NK-92 (cell line): ENCODE results near the gene WNT8B.

Experiments
- DNase-seq: peaks from one replicate; lab custom pipeline; 2025; ENCODE audit not compliant: unreplicated experiment; lab: John Stamatoyannopoulos, UW

The WNT8B gene

DNA sequence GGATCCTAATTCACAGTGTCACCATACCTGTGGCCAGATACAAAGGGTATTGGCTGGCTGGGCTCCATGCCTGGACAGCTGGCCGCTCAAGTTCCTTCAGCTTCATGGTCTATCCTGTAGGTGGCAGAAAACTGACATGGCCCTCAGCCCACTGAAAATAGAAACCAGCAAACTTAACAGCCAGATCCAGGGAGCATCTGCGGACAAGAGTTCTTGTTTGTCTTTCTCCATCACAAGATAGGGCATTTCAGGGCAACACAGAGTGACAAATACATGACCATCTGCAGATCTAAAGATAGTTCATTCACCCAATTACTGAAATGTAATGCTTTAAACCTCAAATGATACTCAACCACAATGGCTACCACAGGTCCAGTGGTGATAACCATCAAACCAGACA lies 54.0 kb downstream of the WNT8B start:
- no peak for DNase-seq

DNA sequence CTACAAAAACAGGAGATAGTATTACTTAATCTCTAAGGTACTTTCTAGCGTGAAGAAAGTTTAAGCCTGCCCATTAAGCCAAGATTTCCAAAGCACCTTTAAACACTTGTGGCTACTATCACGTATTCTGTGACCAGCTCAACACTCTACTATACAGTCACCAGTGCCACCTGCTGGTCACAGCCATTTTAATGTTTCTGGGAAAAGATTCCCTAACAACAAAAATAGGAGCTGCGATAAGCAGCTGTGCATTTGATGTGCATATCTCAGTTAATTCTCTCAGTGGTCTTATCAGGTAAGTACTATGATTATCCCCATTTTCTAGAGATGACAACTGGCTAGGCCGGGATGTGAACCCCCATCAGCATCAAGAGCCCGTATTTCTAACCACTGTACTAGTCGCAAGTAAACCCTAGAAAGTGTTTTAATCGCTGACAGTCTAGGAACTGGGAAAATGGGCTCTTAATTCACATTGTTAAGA lies 56.0 kb downstream of the WNT8B start:
- no peak for DNase-seq

DNA sequence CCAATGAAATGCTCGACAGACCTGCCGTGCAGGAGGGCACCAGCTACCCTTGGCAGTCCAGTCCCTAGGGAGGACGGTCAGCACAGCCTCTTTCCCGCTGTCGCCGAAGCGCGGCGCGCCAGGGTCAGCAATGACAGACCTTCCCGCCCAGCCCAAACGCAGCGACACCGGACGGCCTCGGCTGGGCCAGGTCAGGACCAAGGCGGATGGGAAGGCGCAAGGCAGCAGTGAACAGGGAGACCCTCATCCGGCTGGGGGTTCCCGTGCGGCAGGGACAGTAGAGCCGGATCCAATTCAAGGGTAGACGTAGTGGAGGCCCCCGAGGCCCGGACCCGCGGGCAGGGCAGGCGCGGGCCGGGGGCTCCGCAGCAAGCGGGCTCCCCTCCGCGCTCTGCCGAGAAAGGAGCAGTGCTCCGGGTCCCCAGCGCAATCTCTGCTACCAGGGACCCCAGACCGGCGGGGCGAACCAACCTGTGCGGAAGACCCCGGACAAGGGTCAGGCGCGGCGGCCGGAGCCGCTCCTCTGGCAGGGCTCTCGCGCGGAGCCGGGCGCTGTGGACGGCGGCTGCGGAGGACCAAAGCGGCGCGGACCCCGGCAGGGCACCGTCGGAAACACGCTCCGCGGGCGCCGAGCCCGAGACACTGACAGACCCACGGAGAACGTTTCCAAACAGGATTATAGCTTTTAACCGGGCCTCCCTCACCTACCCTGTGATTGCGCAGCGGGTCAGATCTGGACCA lies 56.7 kb downstream of the WNT8B start, which contains the start of gene SEC31B:
SEC31B (minus strand) TSS at position 551 of the 741 bp plus-strand sequence. CDS start 2,909 bp downstream, outside the sequence.
- DNase-seq, result no peak

DNA sequence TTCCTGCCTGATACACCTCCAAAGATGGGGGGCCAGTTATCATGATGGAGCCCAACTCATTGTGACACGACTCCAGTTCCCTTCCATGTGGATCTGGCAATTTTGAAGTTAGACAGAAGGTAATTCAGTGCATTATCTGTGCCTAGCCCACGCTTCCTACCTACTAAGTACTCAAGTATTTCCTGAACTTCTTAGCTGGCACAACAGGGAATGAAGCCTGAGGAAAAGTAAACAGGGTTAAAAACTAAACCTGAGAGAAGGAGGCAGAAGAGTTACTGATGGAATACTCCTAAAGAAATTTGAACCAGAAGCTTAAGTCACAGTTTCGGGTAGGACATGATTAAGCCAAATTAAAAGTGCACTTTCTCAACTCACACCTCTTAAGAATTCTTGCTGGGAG lies 58.0 kb downstream of the WNT8B start:
- no peak for DNase-seq

DNA sequence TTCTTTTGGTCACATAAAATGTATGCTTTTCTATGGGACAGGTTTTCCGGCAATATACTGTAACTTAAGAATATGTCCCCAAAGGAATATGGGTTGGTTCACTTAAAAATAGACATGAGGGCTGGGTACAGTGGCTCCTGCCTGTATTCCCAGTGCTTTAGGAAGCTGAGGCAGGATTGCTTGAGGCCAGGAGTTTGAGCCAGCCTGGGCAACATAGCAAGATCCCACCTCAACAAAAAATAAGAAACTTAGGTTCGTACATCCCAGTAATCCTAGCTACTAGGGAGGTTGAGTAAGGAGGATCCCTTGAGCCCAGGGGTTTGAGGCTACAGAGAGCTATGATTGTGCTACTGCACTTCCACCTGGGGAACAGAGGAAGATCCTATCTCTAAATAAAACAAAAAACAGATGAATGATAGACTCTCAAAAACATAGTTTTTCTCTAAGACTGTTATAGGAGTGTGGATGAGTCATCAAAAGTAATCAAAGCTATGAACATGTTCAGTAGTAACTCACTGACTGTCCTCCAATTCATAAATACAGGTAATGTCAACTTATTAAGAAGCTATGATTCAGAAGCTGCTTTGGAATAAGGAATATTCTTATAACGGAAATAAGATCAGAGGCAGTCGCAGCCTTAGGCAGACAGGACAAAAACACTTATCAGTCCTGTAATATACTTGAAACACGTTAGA lies 59.4 kb downstream of the WNT8B start:
- DNase-seq, result no peak

DNA sequence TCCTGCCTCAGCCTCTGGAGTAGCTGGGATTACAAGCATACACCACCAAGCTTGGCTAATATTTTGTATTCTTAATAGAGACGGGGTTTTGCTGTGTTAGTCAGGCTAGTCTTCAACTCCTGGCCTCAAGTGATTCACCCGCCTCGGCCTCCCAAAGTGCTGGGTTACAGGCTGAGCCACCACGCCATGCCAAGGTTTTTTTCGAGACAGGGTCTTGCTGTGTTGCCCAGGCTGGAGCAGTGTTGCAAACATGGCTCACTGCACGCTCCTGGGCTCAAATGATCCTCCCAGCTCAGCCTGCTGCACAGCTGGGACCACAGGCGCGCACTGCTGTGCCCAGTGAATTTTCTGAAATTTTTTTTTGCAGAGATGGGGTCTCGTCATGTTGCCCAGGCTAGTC lies 60.1 kb downstream of the WNT8B start:
- no peak for DNase-seq

DNA sequence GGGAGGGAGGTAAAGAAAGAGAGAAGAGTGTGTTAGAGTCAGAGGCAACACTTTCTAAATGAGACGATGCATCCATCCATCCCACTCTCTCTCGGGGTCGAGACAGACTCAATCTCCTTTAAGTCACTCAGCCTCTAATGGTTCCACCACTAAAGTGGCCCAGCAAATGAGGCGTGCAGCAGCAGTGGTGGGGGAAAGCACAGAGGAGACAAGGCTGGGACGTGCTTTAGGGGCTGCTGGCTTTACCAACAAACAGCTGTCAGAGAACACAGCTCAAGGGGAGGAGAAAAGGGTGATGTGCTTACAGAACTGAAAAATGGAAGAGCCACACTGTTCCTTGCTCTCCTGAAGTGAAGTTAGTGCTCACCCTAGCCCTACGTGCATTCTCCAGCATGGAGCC lies 61.4 kb downstream of the WNT8B start:
- no peak for DNase-seq

DNA sequence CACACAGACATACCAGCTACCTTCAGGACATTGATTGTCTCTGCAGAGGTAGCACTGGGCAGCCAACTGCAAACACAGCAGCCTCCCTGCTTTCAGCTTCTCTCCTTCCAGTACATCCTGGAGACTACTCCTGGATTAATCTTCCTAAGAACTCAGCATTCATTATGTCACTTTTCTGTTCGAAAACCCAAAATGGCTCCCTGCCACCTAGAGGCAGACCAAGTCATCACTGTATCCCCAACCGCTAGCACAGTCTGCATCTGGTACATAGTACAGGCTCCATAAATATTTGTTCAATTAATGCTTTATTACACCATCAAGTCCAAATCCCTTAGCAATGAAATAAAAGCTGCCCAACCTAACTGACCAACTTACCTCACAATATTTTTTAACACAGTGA lies 61.8 kb downstream of the WNT8B start:
- DNase-seq, result no peak

DNA sequence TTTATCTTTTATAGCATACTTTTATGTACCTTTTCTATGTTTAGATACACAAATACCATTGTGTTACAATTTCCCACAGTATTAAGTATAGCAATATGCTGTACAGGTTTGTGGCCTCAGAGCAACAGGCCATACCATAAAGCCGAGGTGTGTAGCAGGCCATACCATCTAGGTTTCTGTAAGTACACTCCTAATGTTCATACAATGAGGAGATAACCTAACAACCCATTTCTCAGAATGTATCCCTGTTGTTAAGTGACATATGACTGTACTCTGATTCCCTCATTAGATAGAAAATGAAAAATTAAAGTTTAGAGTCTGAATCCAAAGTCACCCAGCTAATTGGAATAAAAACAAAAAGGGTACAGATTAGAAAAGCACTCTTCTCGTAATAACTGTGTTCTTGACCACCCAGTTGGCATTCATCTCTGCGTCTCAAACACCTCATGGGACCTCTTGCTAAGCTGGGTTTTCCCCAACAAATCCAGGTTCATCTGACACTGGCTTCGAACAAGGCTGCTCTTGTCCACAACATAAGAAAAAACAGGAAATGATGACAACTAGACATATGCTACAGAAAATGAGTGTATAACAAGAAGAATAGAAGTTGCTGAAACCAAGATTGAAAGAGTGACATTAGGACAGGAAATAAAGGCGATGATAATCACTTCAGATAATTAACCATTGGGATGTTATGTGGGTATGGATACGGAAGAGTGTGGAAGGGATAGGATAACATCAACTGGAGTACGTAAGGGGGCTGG lies 65.5 kb downstream of the WNT8B start:
- no peak for DNase-seq

DNA sequence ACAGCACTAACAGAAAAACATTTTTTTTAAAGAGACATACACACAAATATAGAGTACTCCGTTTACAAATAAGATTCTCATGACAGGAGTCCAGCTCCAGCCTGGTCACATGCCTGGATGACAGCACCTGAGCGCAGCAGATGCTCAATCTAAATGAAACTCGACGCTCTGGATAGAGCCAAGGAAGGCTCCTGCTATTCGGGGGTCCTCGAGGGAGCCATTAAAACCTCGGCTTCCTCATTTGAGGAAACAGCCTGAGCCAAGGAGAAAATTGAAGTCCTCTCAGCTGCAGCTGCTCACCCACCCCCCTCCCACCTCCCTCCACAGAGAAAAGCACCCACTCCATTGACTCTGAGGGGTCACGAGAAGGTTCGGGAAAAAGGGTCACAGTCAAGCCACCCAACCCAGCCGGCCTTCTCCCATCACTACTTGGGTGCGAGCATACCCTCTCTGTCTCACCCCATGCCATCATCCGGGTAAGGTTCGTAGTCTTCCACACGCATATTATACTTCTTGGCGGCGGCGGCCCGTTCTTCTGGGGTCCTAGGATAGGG lies 66.2 kb downstream of the WNT8B start:
- no peak for DNase-seq

DNA sequence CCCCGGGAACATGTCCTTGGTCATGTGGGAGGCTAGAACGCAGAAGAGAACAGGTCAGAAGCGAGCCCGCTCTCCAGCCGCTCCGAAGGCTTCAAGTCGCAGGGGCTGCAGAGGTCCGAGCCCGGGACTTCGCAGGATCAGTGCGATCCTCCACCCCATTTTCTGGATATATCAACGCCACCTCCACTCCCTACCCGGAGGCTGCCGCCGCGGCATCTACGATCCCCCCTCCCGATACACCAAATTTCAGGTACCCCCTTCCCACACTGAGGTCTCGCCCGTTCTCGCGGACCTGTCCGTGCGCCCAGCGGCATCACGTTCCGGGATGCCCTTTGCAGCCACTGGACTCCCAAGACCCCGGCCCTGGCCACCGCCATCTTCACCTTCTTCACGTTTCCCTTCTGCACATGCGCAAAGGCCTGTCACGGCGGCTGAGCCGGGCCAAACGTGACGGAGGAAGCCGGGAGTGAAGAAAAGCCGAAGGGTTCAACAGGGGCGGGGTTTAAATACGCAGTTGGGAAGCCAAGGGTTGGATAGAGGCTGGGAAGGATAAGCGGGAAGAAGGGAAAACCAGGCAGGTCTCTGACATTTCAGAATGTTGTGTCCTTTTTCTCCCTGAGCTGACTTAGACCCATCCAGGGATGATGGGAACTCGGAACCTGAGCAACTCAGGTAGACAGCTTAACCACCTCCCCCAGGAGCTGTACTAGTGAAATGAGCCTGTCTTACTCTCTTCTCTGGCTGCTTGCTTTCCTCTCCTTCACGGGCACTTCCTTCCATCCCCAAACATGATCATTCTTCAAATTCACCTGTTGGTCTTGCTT lies 66.9 kb downstream of the WNT8B start, which contains the start of gene NDUFB8:
NDUFB8 (minus strand) TSS at position 397 of the 824 bp plus-strand sequence; CDS start at position 377, 20 bp downstream.
- DNase-seq, result peak; percentile 18

DNA sequence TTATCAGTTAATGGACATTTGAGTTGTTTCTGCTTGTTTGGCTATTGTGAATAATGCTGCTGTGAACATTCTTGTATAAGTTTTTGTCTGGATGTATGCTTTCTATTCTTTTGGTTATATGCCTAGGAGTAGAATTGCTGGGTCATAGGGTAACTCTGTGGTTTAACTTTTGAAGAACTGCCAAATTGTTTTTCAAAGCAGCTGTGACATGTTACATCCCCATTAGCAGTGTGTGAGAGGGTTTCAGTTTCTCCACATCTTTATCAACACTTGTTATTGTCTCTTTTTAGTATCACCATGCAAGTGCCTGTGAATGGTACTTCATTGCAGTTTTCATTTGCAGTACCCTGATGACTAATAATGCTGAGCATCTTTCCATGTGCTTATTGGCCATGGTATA lies 69.0 kb downstream of the WNT8B start:
- no peak for DNase-seq
